HG03175 (cell line): Measurements from ENCODE around the gene MEGF6.

Experiments used
- ATAC-seq: cut with Tn5 transposase; IDR thresholded peaks from one replicate; pipeline ENCODE4 v1.9.1; 2021; ENCODE audit warnings: mild to moderate bottlenecking, moderate library complexity; ENCODE audit not compliant: unreplicated experiment

Gene MEGF6

GRCh38 chr1:3560251-3560871 is 50.9 kb downstream of the MEGF6 start:
- no peak for ATAC-seq

DNA sequence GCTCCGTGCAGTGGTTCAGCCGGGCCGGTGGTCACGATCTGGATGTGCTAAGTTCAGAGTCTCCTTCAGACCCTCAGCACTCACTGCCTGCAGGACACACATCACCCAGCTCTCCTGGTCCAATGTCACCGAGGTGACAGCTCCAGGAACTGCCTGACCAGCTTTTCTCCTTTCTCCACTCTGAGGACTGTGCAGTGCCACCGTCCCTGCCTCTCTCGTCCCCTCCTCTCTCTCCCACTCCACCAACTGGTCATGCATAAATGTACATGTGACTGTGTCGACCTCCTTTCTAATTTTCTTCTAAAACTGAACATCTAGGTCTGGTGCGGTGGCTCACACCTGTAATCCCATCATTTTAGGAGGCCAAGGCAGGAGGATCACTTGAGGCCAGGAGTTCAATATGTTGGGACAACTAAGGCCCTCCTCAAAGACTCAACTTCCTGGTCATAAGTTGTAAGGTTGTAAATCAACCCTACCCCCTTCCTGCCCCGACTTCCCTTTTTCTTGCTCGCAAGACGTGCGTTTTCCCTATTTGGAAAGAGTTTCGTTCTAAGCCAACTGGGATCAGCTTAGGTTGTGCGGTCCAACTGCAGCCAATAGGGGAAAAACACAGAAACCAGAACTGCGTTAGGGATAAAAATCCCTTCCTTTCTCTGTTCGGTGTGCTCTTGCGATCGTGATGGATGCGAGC is 53.1 kb downstream of the MEGF6 start:
- ATAC-seq, result no peak

DNA sequence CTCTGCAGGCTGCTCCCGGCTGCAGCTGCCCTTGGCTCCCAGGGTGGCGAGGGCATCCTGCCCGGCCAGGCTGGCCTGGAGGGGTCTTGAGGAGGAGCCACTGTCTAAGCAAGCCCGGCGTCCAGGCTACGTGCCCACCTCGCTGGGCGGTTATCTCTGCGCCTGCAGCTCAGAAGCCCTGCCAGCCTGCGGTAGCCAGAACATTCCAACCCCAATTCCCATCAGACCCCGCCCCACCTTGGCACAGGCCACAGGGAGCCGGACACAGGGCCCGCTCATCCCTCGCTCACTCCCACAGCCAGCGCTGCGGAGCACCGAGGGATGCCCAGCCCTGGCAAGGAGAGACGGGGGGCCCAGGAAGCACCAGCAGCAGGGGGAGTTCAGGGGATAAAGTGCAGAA is 53.9 kb downstream of the MEGF6 start:
- ATAC-seq, result no peak

- ATAC-seq, result no peak
Measured at GRCh38 chr1:3556336-3556735, 55.0 kb downstream of the MEGF6 start.

- ATAC-seq, result no peak
Measured at GRCh38 chr1:3555131-3555920, 56.0 kb downstream of the MEGF6 start.

- ATAC-seq, result no peak
Measured at GRCh38 chr1:3553940-3554223, 57.4 kb downstream of the MEGF6 start.

DNA sequence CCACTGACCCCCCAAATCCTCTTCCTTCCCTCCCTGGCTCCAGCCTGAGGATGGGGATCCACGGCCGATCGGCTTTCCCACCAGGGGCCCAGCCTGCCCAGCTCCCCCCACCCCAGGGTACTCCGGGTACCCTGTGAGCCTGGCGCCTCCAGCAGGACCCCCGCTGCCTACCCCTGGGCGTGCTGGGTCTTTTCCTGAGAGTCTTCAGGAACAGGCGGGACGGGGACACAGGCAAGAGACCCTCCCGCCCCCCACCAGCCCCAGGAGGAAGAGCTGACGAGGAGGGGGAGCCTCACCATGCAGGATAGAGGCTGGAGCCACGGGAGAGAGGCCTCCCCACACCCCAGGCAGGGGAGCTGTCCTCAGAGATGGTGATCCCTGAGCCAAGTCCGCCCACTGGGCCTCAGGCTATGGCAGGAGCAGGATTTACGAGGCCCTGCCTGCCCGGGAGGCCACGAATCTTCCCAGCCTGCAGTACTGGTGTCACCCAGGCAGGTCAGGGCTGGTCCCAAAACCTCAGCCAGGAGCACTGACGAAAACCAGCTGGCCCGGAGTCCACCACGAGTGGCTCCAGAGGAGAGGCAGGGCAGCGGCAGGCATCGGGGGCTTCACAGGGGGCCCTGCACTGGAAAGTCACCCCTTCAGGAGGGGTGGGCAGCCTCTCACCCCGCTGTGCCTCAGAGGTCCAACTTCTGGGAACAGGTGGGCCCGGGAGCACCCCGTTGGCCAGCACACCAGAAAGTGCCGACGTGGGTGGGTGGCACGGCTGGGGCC is 58.0 kb downstream of the MEGF6 start:
- no peak for ATAC-seq

DNA sequence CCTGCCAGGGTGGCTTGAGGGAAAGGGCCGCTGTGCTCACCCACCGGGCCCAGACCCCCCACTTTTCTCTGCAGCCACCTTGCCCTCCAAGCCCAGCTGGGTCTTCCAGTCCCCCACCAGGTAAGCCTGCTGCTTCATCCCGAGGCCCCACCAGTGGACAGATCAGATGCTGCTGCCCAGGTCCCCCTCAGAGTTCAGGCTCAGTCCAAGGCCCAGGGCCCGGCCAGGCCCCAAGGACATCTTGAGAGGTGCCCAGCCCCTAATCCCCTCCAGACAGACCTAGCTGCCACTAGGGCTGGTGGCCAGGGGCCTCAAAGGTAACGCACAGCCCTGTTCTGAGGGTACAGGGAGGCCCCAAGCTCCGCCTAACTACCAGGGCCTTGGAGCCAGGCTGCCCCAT is 58.6 kb downstream of the MEGF6 start:
- no peak for ATAC-seq

DNA sequence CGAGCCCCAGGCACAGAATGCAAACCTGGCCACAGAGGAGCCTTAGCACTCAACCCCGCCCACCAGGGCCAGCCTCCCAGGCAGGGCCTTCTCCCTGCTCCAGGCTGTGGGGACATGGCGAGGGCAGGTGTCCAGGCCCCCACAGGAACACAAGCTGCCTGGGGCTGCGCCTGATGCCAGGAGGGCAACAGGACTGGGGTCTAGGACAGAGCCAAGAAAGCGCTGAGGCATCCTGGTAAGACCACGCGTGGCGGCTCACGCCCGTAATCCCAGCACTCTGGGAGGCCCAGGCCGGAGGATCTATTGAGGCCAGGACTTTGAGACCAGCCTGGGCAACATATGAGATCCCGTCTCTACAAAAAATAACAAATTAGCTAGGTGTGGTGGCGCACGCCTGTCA is 59.1 kb downstream of the MEGF6 start:
- no peak for ATAC-seq

- no peak for ATAC-seq
Measured at GRCh38 chr1:3551711-3552110, 59.6 kb downstream of the MEGF6 start.

DNA sequence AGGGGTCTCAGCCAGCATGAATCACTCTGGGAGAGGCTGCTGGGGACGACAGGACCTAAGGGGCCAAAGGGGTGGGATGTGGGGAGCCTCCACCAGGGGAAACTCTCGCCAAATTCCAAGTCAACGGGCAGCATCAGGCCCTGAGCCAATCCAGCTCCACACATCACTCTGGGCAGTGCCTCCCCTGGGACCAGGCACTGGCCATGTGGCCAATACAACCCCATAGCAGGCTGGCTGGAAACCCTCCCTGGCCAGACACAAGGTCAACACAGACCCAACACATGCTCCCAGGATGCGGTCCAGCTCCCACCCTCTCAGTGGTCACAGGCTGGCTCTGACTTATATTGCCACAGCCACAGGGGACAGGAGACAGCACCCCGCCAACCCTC is 60.0 kb downstream of the MEGF6 start:
- ATAC-seq, result no peak

DNA sequence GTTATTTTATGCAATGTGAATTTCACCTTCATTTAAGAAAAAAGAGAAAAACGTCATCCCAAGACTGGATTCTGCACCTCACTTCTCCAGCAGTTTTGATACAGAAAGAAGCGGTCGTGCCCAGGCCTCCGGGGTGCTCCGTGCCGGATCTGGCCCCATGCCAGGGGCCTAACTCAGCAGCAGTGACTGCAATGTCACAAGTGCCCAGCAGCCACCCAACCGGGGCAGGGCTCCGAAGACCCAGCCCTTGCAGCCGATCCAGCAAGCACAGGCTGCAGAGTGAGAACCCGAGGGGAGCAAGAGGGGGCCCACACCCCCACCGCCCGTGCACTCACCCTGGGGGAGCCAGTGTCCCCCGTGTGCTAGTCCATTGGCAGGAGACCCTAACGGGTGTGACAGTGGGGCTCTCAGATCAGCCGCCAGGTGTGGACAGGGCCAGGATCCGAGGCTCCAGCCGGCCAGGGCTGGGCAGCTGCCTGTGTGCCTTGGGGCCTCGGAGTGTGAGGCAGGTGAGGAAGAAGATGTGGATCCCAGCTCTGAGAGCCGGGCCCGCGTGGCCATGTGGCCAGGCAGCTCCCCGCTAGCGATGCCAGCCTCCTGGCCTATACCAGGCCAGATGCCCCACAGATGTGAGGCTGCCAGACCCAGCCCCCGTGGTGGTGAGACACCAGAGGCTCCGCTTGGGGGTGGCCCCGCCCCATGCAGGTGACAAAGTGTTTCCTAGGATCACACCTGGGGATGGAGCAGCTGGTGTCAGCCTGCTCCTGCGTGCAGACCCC is 60.6 kb downstream of the MEGF6 start:
- no peak for ATAC-seq

- ATAC-seq, result no peak
Measured at GRCh38 chr1:3548895-3549294, 62.4 kb downstream of the MEGF6 start.

DNA sequence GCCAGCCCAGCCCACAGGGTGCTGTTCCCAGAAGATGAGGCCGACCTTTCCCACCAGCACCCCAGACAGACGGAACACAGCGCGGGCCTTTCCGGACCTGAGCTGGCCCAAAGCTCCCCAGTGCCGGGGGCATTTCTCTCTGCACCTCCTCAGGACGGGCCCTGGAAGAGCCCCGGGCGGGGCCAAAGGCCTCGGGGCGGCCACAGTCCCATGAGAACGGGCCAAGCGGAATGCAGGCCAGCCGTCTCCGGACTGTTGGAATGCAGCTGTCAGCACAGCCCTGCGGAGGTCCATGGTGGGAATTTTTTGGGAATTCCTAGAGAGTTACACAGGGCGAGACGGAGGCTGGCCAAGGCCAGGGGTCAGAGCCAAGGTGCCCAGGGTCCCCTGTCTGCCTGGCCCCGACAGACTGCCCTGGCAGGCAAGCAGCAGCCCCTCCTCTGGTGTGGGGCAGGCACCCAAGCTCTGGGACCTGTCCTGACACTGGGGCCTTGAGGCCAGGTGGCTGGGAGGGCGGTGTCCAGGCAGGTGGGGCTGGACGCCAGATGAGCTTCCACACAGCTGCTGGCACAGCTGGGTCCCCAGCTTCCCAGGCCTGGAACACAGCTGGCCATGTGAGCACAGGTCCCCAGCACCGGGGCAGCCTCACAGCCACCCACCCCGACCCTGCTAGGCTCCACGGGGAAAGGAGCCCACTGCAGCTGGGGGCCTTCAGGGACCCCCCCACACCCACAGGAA is 63.0 kb downstream of the MEGF6 start:
- no peak for ATAC-seq

DNA sequence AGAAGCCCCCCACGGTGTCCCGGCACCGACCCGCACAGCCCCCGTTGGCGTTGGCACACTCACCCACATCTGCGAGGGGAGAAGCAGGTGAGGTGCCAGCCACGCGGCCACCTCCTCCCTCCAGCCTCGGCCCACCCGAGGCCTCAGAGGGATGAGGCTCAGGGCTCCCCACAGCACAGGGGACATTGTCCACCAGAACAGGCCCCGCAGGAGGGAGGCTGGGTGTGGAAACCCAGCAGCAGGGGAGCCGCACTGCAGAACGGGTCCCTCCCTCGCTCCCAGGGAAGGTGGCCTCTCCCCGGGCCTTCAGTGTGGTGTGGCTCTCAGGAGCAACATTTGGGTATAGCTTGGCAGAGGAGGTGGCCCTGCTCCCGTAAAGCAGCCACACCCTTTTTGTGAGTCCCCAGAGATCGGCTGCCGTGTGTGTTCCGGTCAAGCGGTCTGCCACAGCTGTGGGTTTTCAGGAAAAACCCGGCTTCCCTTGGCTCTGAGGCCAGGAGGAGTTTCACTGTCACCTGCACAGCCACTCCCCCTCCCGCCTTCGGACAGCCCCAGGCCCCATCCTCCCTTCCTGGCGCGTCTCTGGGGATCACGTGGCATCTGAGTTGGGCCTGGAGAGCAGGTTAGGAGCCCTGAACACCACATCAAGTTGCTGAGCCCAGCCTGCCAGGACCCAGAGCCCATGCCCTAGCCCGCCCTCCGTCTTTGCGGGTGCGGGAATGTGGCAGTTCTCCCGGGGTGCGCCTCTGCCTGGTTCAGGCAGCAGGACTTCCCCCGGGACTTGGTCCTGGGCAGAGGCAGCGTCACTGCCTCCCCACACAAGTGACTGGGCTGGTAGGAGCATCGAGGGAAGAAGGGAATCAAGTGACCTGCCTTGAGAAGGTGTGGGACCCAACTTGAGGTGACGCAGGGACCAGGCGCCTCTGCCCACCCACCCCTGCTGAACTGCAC is 64.0 kb downstream of the MEGF6 start:
- no peak for ATAC-seq

DNA sequence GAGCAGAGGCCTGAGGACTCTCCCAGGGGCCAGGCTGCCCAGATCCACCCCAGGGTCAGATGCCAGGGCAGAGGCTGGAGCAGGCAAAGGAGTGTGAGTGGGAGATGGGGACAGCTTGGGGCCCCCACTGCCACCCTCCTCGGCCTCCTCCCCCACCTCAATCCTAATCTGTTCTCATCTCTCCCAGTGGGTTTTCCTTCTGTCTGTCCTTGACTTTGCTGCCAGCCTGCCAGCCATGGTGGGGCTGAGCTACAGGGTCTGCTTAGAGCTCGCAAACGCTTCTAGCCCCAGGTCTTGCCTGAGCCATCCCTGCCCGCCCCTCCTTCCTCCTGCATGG is 65.3 kb downstream of the MEGF6 start:
- no peak for ATAC-seq

- ATAC-seq, result no peak
Measured at GRCh38 chr1:3545363-3546047, 65.8 kb downstream of the MEGF6 start.
